ENCODE results near the gene SLC7A6.

- TF ChIP-seq CTCF (IDR thresholded peaks at IDR 0.05) (no peak), POLR2AphosphoS5 (IDR thresholded peaks at IDR 0.05) (no peak), POLR2A (IDR thresholded peaks at IDR 0.05) (no peak), EP300 (IDR thresholded peaks at IDR 0.05) (no peak)
These were observed 38.2 kb upstream of the SLC7A6 start for GRCh38 chr16:68226116-68226515.

Data from stomach (tissue), 4 donors.